Stimulated activated naive CD8-positive, alpha-beta T cell treated with anti-CD3 and anti-CD28 coated beads, Interleukin-15, amount 100 ng/mL, for 72 hours (primary cell): Measurements from ENCODE around the gene MED16.

ENCODE experiments used
- ATAC-seq: fragments of 150-1000 bp; cut with Tn5 transposase; 2 replicates; pipeline ENCODE4 v1.10.0; 2021; ENCODE audit warnings: mild to moderate bottlenecking, moderate library complexity
- DNase-seq, 2 donors: peaks; one replicate each; pipeline ENCODE4 v3.0.0; 2021 to 2022
- H3K27ac Mint-ChIP-seq, 2 donors: one replicate each; pipeline ENCODE4 v1.8.0; 2022; ENCODE audit warnings: mild to moderate bottlenecking in 2 of 2, mixed read lengths in 2 of 2, moderate library complexity in 2 of 2
- H3K27me3 Mint-ChIP-seq: one replicate; pipeline ENCODE4 v1.8.0; 2022; ENCODE audit warnings: mixed read lengths
- H3K4me1 Mint-ChIP-seq: one replicate; pipeline ENCODE4 v1.8.0; 2022; ENCODE audit warnings: mild to moderate bottlenecking, mixed read lengths
- H3K4me3 Mint-ChIP-seq, 2 donors: one replicate each; pipeline ENCODE4 v1.8.0; 2022; ENCODE audit warnings: mild to moderate bottlenecking in 2 of 2, mixed read lengths in 2 of 2, moderate library complexity in 1 of 2
- H3K9me3 Mint-ChIP-seq, 2 donors: one replicate each; pipeline ENCODE4 v1.8.0; 2022; ENCODE audit warnings: mixed read lengths in 2 of 2

Gene MED16

GRCh38 chr19:876089-876488 is 16.9 kb downstream of the MED16 start:
- peak overlapping the region in 1 of 2 donors; percentile 2 for H3K27ac Mint-ChIP-seq
- no peak for DNase-seq
- no peaks in the 10 kb centered on the region for H3K9me3 Mint-ChIP-seq
- no peak for ATAC-seq
- H3K27me3 Mint-ChIP-seq = no peaks in the 10 kb centered on the region
- no peak overlapping the region for H3K4me3 Mint-ChIP-seq
- peaks cover 12% of the 10 kb centered on the region for H3K4me1 Mint-ChIP-seq

- Mint-ChIP-seq H3K27ac (no peak overlapping the region), H3K27me3 (no peaks in the 10 kb centered on the region)
Measured at GRCh38 chr19:875265-875879, 17.6 kb downstream of the MED16 start.

GRCh38 chr19:873561-874041 is 19.4 kb downstream of the MED16 start:
- ATAC-seq = no peak
- H3K9me3 Mint-ChIP-seq = no peaks in the 10 kb centered on the region
- H3K27me3 Mint-ChIP-seq = no peaks in the 10 kb centered on the region
- peaks cover 12% of the 10 kb centered on the region for H3K4me1 Mint-ChIP-seq
- no peak overlapping the region for H3K4me3 Mint-ChIP-seq
- no peak overlapping the region for H3K27ac Mint-ChIP-seq
- no peak for DNase-seq

More at GRCh38 chr19:875265-875879, 17.6 kb downstream of the MED16 start:
- Mint-ChIP-seq H3K9me3 (no peaks in the 10 kb centered on the region), H3K4me3 (no peak overlapping the region), H3K4me1 (peaks cover 12% of the 10 kb centered on the region)
- no peak for DNase-seq
- no peak for ATAC-seq

GRCh38 chr19:873084-873483 is 19.9 kb downstream of the MED16 start:
- no peak overlapping the region for H3K27ac Mint-ChIP-seq
- H3K9me3 Mint-ChIP-seq = no peaks in the 10 kb centered on the region
- no peaks in the 10 kb centered on the region for H3K27me3 Mint-ChIP-seq
- peaks cover 12% of the 10 kb centered on the region for H3K4me1 Mint-ChIP-seq
- H3K4me3 Mint-ChIP-seq = peak overlapping the region; percentile 23 to 65
- ATAC-seq (peak; percentile 75), DNase-seq (peak; percentile 26 to 66)

- Mint-ChIP-seq H3K4me1 (peaks cover 12% of the 10 kb centered on the region), H3K27ac (peak overlapping the region in 1 of 2 donors; percentile 63), H3K9me3 (no peaks in the 10 kb centered on the region), H3K4me3 (peak overlapping the region; percentile 39 to 77), H3K27me3 (no peaks in the 10 kb centered on the region)
- DNase-seq = peak; percentile 82 to 86
- peak; percentile 85 for ATAC-seq
Measured at GRCh38 chr19:872266-872951, 20.6 kb downstream of the MED16 start.

GRCh38 chr19:871446-872265 is 21.3 kb downstream of the MED16 start:
- peak overlapping the region in 1 of 2 donors; percentile 59 for H3K27ac Mint-ChIP-seq
- H3K27me3 Mint-ChIP-seq = no peaks in the 10 kb centered on the region
- ATAC-seq (no peak), DNase-seq (no peak)
- peak overlapping the region in 1 of 2 donors; percentile 77 for H3K4me3 Mint-ChIP-seq
- no peaks in the 10 kb centered on the region for H3K9me3 Mint-ChIP-seq
- peaks cover 12% of the 10 kb centered on the region for H3K4me1 Mint-ChIP-seq

GRCh38 chr19:870963-871401 is 22.0 kb downstream of the MED16 start:
- Mint-ChIP-seq H3K27ac (no peak overlapping the region), H3K27me3 (no peaks in the 10 kb centered on the region), H3K9me3 (no peaks in the 10 kb centered on the region), H3K4me1 (peaks cover 12% of the 10 kb centered on the region), H3K4me3 (no peak overlapping the region)
- no peak for ATAC-seq
- no peak for DNase-seq

- Mint-ChIP-seq H3K27me3 (no peaks in the 10 kb centered on the region), H3K4me3 (no peak overlapping the region), H3K9me3 (no peaks in the 10 kb centered on the region), H3K4me1 (peaks cover 12% of the 10 kb centered on the region), H3K27ac (peak overlapping the region in 1 of 2 donors; percentile 51)
- DNase-seq = no peak
- no peak for ATAC-seq
Measured at GRCh38 chr19:870314-870713, 22.7 kb downstream of the MED16 start.

GRCh38 chr19:869245-870177 is 23.5 kb downstream of the MED16 start:
- Mint-ChIP-seq H3K9me3 (no peaks in the 10 kb centered on the region), H3K4me1 (peaks cover 12% of the 10 kb centered on the region), H3K27me3 (no peaks in the 10 kb centered on the region), H3K27ac (no peak overlapping the region), H3K4me3 (no peak overlapping the region)
- DNase-seq = no peak
- no peak for ATAC-seq

GRCh38 chr19:868458-869244 is 24.3 kb downstream of the MED16 start:
- no peak overlapping the region for H3K4me3 Mint-ChIP-seq
- no peaks in the 10 kb centered on the region for H3K27me3 Mint-ChIP-seq
- DNase-seq (no peak), ATAC-seq (no peak)
- peak overlapping the region in 1 of 2 donors; percentile 19 for H3K27ac Mint-ChIP-seq
- H3K9me3 Mint-ChIP-seq = no peaks in the 10 kb centered on the region
- peaks cover 16% of the 10 kb centered on the region for H3K4me1 Mint-ChIP-seq

GRCh38 chr19:867855-868457 is 25.0 kb downstream of the MED16 start:
- Mint-ChIP-seq H3K4me3 (no peak overlapping the region), H3K4me1 (peaks cover 23% of the 10 kb centered on the region), H3K27me3 (peaks cover 2% of the 10 kb centered on the region), H3K27ac (peak overlapping the region in 1 of 2 donors; percentile 19), H3K9me3 (no peaks in the 10 kb centered on the region)
- DNase-seq (no peak), ATAC-seq (no peak)

GRCh38 chr19:867301-867793 is 25.6 kb downstream of the MED16 start:
- DNase-seq (no peak), ATAC-seq (no peak)
- Mint-ChIP-seq H3K27me3 (peaks cover 8% of the 10 kb centered on the region), H3K4me1 (peaks cover 25% of the 10 kb centered on the region), H3K27ac (peak overlapping the region in 1 of 2 donors; percentile 47), H3K4me3 (no peak overlapping the region), H3K9me3 (no peaks in the 10 kb centered on the region)

- no peaks in the 10 kb centered on the region for H3K9me3 Mint-ChIP-seq
- H3K4me3 Mint-ChIP-seq = no peak overlapping the region
Measured at GRCh38 chr19:866769-867300, 26.2 kb downstream of the MED16 start.

GRCh38 chr19:863315-863620 is 29.7 kb downstream of the MED16 start:
- H3K9me3 Mint-ChIP-seq = no peaks in the 10 kb centered on the region
- ATAC-seq = no peak
- peaks cover 30% of the 10 kb centered on the region for H3K4me1 Mint-ChIP-seq
- H3K4me3 Mint-ChIP-seq = peak overlapping the region; percentile 49 to 78
- DNase-seq = no peak
- no peak overlapping the region for H3K27ac Mint-ChIP-seq
- peaks cover 37% of the 10 kb centered on the region for H3K27me3 Mint-ChIP-seq

More at GRCh38 chr19:866769-867300, 26.2 kb downstream of the MED16 start:
- peaks cover 21% of the 10 kb centered on the region for H3K4me1 Mint-ChIP-seq
- peaks cover 8% of the 10 kb centered on the region for H3K27me3 Mint-ChIP-seq
- no peak for DNase-seq
- H3K27ac Mint-ChIP-seq = no peak overlapping the region
- no peak for ATAC-seq
